Right renal cortex interstitium (tissue), 3 donors: ENCODE data around the gene MEG3. TPM values are rescaled to one million over a fixed set of nuclear protein-coding genes. Genes with fewer than 3 reads are reported as not detected.

Source experiments
- DNase-seq, 3 donors: peaks; one replicate each; pipeline ENCODE4 v3.0.0-alpha.2; 2013; ENCODE audit warnings: low read depth in 3 of 3, low spot score in 2 of 3
- polyA plus RNA-seq, 3 donors: library from polyadenylated mRNA; unstranded; fragments of 120-200 nt; gene quantifications; one replicate each; pipeline ENCODE4 v1.2.1, GENCODE V29; 2013; ENCODE audit not compliant: insufficient read length in 3 of 3

Gene MEG3
- polyA plus RNA-seq, 3 donors, result 44.0 to 64.3 (median 62.0) TPM

- DNase-seq, result no peak
Measured at GRCh38 chr14:100905166-100905565, 79.2 kb downstream of the MEG3 start.

GRCh38 chr14:100906420-100906819 lies 80.5 kb downstream of the MEG3 start:
- DNase-seq, result no peak

- DNase-seq, result no peak
Measured at GRCh38 chr14:100907240-100907639, 81.3 kb downstream of the MEG3 start.

GRCh38 chr14:100909439-100909838 lies 83.5 kb downstream of the MEG3 start:
- DNase-seq, result no peak

Other genes starting within 250 kb of the MEG3 start
- gene BEGAIN, start 238.7 kb upstream of the MEG3 start, polyA plus RNA-seq, result 1 to 10 TPM; 1.2 to 2.3 (median 1.8) TPM
- gene DLK1, start 99.2 kb upstream of the MEG3 start, polyA plus RNA-seq, result 1 to 10 TPM; 2.7 to 6.1 (median 4.4) TPM
- under 1 TPM in 1 of 3 donors, not detected in 2; 0.04 TPM for gene RTL1, start 77.6 kb downstream of the MEG3 start, polyA plus RNA-seq